ENCODE data around the gene EXOC4.

- TF ChIP-seq CTCF (conservative IDR thresholded peaks at IDR 0.05 in 1 of 2, IDR thresholded peaks at IDR 0.05 in 1 of 2; ENCODE audit: low read depth in 1 of 2, low read length in 2 of 2) (no peak), EZH2 (IDR thresholded peaks at IDR 0.05; ENCODE audit: low read length, missing control alignments) (no peak)
These were observed 495.8 kb downstream of the EXOC4 start for GRCh38 chr7:133748443-133749407.

Measured in fibroblast of lung (primary cell).